Loucy (cell line): Measurements from ENCODE around the gene CAMK2D.

Experiments used
- H2AFZ ChIP-seq: fragments of 200-600 bp; sonication (generic); 2 replicates; pipeline ENCODE4 v1.6.0; 2016; ENCODE audit warnings: antibody characterized with exemption, mild to moderate bottlenecking, low read length, moderate library complexity
- H3F3A ChIP-seq: fragments of 200-600 bp; 2 replicates; pipeline ENCODE4 v1.6.0; 2016; ENCODE audit warnings: antibody characterized with exemption, low read depth, mild to moderate bottlenecking
- H3K27me3 ChIP-seq: fragments of 200-600 bp; sonication (generic); 2 replicates; pipeline ENCODE4 v1.6.1; 2014; ENCODE audit warnings: low read length, mild to moderate bottlenecking; ENCODE audit not compliant: insufficient read depth, poor library complexity, severe bottlenecking
- H3K36me3 ChIP-seq: fragments of 200-600 bp; sonication (generic); 2 replicates; pipeline ENCODE4 v1.6.1; 2016; ENCODE audit warnings: low read length; ENCODE audit not compliant: insufficient read depth
- H3K4me1 ChIP-seq: fragments of 200-600 bp; sonication (generic); 2 replicates; pipeline ENCODE4 v1.5.1; 2014; ENCODE audit warnings: low read length, mild to moderate bottlenecking; ENCODE audit not compliant: insufficient read depth, poor library complexity, severe bottlenecking
- H3K4me2 ChIP-seq: fragments of 200-600 bp; sonication (generic); 2 replicates; pipeline ENCODE4 v1.6.0; 2014; ENCODE audit warnings: antibody characterized with exemption, low read length, low read depth, mild to moderate bottlenecking; ENCODE audit not compliant: poor library complexity, severe bottlenecking
- H3K4me3 ChIP-seq: fragments of 200-600 bp; sonication (generic); 2 replicates; pipeline ENCODE4 v1.5.1; 2014; ENCODE audit warnings: low read length, mild to moderate bottlenecking, mixed read lengths; ENCODE audit not compliant: poor library complexity, severe bottlenecking
- H3K79me2 ChIP-seq: fragments of 200-600 bp; sonication (generic); 2 replicates; pipeline ENCODE4 v1.6.1; 2014; ENCODE audit warnings: low read length; ENCODE audit not compliant: insufficient read depth
- H3K9ac ChIP-seq: fragments of 200-600 bp; sonication (generic); 2 replicates; pipeline ENCODE4 v1.6.0; 2014; ENCODE audit warnings: mild to moderate bottlenecking, low read depth, low read length, moderate library complexity; ENCODE audit not compliant: poor library complexity, severe bottlenecking
- H3K9me2 ChIP-seq: fragments of 200-600 bp; sonication (generic); replicated peaks from 2 replicates; pipeline ENCODE4 v1.6.1; 2016; ENCODE audit warnings: low read depth, low read length, mixed read lengths
- H3K9me3 ChIP-seq: fragments of 200-600 bp; sonication (generic); 2 replicates; pipeline ENCODE4 v1.6.1; 2014; ENCODE audit warnings: mild to moderate bottlenecking, antibody characterized with exemption, low read length, low read depth; ENCODE audit not compliant: insufficient read depth
- H4K20me1 ChIP-seq: fragments of 200-600 bp; sonication (generic); 2 replicates; pipeline ENCODE4 v1.6.0; 2014; ENCODE audit warnings: antibody characterized with exemption, low read length, mild to moderate bottlenecking; ENCODE audit not compliant: insufficient read depth, poor library complexity, severe bottlenecking
- EZH2phosphoT487 ChIP-seq: fragments of 200-600 bp; IDR thresholded peaks from 2 replicates; pipeline ENCODE4 v1.6.1; 2018; ENCODE audit warnings: antibody characterized with exemption, mild to moderate bottlenecking, moderate library complexity, borderline replicate concordance
- TF ChIP-seq, protein P1 (sequence below): fragments of 200-600 bp; sonication (generic); conservative IDR thresholded peaks from 2 replicates; pipeline ENCODE4 v1.5.1; 2014; ENCODE audit warnings: mild to moderate bottlenecking, antibody characterized with exemption, low read length

Gene CAMK2D

DNA sequence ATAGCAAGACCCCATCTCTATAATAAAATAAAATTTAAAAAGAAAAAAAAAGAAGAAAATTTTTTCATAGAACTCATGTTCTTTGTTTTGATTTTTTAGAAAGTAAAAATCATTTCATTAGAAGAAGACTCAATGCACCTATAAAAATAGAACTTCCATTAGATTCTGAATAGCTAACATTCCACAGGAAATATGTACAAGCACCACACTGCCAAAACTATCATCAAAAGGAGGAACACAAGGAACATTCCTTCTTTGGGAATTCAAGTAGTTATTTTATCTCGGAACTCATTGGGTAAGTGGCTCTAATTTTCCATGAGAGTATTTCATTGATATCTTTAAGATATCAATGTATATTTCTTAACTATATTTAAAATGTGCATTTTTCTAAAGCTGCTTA is 157.6 kb downstream of the CAMK2D start:
- Histone ChIP-seq H3K9ac (no peak overlapping the region), H3K4me2 (no peak overlapping the region), H3F3A (no peaks in the 10 kb centered on the region), H3K27me3 (no peaks in the 10 kb centered on the region), H3K4me1 (peaks cover 3% of the 10 kb centered on the region), H3K79me2 (no peaks in the 10 kb centered on the region), H3K36me3 (peaks cover 10% of the 10 kb centered on the region; the same call in 1 of the 2 replicates), H3K9me3 (no peaks in the 10 kb centered on the region), H4K20me1 (no peaks in the 10 kb centered on the region), H2AFZ (no peak overlapping the region), H3K4me3 (no peak overlapping the region), H3K9me2 (no peaks in the 10 kb centered on the region)
- TF ChIP-seq, protein P1, sequence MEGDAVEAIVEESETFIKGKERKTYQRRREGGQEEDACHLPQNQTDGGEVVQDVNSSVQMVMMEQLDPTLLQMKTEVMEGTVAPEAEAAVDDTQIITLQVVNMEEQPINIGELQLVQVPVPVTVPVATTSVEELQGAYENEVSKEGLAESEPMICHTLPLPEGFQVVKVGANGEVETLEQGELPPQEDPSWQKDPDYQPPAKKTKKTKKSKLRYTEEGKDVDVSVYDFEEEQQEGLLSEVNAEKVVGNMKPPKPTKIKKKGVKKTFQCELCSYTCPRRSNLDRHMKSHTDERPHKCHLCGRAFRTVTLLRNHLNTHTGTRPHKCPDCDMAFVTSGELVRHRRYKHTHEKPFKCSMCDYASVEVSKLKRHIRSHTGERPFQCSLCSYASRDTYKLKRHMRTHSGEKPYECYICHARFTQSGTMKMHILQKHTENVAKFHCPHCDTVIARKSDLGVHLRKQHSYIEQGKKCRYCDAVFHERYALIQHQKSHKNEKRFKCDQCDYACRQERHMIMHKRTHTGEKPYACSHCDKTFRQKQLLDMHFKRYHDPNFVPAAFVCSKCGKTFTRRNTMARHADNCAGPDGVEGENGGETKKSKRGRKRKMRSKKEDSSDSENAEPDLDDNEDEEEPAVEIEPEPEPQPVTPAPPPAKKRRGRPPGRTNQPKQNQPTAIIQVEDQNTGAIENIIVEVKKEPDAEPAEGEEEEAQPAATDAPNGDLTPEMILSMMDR: no peak
- TF ChIP-seq EZH2phosphoT487: no peak

DNA sequence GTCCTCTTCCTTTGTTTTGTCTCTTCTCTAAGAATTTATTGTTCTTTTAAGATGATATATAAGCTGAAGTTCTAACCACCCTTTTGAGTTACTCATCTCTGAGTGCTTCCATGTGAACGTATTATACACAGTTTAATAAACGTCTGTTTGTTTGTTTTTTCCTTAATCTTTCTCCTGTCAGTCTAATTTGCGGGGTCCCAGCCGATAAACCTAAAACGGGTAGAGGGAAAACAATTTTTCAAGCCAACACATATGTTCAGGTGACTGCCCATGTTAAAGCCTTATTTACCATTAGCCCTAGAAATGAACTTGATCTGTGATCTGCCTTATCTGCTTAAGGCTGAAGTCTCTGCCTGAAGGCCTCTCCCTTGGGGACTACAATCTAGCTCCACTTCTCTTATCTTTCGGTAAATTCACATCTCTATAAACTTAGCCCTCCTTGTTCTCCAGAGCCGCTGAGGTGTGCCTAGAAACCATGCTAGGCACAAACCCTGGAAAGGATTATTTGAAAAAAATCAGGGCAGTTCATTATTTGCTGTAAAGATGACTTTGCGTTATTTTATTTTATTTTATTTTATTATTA is 158.8 kb downstream of the CAMK2D start:
- Histone ChIP-seq H3K4me3 (no peak overlapping the region), H3K27me3 (no peaks in the 10 kb centered on the region), H3K9me2 (no peaks in the 10 kb centered on the region), H3K9ac (no peak overlapping the region), H3K36me3 (peaks cover 10% of the 10 kb centered on the region; the same call in 1 of the 2 replicates), H3K79me2 (no peaks in the 10 kb centered on the region), H3K4me1 (peaks cover under 1% of the 10 kb centered on the region), H3K9me3 (no peaks in the 10 kb centered on the region), H4K20me1 (no peaks in the 10 kb centered on the region), H2AFZ (no peak overlapping the region), H3F3A (no peaks in the 10 kb centered on the region), H3K4me2 (no peak overlapping the region)
- TF ChIP-seq EZH2phosphoT487: no peak
- TF ChIP-seq, protein P1: no peak

GRCh38 chr4:113601636-113602035 is 159.9 kb downstream of the CAMK2D start:
- Histone ChIP-seq H3K9me3 (no peaks in the 10 kb centered on the region), H3K4me2 (no peak overlapping the region), H2AFZ (no peak overlapping the region), H3K4me3 (no peak overlapping the region), H3K79me2 (no peaks in the 10 kb centered on the region), H3K36me3 (peaks cover 7% of the 10 kb centered on the region; the same call in 1 of the 2 replicates), H3K27me3 (no peaks in the 10 kb centered on the region), H4K20me1 (no peaks in the 10 kb centered on the region), H3K4me1 (no peaks in the 10 kb centered on the region), H3K9me2 (no peaks in the 10 kb centered on the region), H3K9ac (no peak overlapping the region), H3F3A (no peaks in the 10 kb centered on the region)
- no peak for TF ChIP-seq EZH2phosphoT487
- TF ChIP-seq, protein P1: no peak
